WI38 (cell line): ENCODE measurements around the gene BAD.
A peak's percentile ranks its signal among the peaks of the same experiment; 100 is the strongest.

Experiments used
- H3K4me3 ChIP-seq: 2 replicates; pipeline ENCODE4 v1.5.1; 2011; ENCODE audit warnings: low read depth, mild to moderate bottlenecking, control low read depth, low read length
- CTCF ChIP-seq: IDR thresholded peaks from 2 replicates; pipeline ENCODE4 v1.5.1; 2012; ENCODE audit warnings: low read depth, mild to moderate bottlenecking, control low read depth, low read length

Gene BAD

DNA sequence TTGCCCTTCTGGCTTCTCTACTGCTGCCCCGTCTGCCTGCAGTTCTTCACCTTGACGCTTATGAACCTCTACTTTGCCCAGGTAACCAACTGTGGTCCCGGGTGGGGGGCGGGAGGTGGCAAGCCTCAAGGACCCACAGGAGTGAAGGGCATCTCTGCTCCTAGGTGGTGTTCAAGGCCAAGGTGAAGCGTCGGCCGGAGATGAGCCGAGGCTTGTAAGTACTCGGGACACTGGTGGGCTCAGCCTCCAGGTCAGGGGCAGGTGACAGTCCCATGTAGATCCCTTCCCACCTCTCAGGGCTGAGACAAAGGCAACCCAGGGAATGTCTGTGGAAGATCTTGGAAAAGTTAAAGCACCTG lies 2.3 kb upstream of the BAD start:
- no peak overlapping the region for H3K4me3 ChIP-seq
- TF ChIP-seq CTCF, result no peak

DNA sequence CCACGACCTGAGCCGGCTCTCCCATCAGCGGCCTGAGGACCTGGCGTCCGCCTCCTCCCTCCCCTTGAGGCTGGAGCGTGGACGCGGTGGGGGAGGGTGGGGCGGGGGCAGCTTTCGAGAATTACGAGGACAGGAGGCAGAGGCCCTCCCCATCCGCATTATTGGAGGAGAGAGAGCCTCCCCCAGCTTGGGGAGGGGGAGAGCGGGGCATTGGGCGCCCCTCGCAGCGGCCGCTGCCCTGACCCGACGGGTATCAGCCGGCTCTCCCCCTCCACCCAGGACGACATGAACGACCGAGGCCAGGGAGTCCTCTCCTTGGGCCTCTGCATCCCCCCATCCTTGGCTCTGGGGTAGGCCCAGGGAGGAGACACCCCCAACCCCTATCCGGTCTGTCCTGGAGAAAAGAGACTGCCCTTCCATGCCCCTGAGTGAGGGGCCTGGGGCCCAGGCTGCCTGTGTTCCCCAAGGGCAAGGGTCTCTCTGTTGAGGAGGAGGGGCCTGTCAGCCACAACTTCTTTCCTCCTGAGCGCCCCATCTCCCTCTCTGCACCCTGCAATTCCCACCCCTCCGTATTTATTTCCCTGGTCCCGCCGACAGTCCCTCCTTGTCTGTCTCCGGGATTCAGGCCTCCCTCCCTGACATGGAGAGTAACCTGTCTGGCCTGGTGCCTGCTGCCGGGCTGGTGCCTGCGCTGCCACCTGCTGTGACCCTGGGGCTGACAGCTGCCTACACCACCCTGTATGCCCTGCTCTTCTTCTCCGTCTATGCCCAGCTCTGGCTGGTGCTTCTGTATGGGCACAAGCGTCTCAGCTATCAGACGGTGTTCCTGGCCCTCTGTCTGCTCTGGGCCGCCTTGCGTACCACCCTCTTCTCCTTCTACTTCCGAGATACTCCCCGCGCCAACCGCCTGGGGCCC lies 1.7 kb upstream of the BAD start:
- TF ChIP-seq CTCF, result no peak
- H3K4me3 ChIP-seq, result peak overlapping the region; percentile 78

- TF ChIP-seq CTCF, result no peak
Measured at GRCh38 chr11:64284962-64285884, 758 bp upstream of the BAD start, which contains the start of gene GPR137. GPR137 (plus strand) TSS chr11:64285848; CDS start chr11:64286525, 677 bp downstream.

DNA sequence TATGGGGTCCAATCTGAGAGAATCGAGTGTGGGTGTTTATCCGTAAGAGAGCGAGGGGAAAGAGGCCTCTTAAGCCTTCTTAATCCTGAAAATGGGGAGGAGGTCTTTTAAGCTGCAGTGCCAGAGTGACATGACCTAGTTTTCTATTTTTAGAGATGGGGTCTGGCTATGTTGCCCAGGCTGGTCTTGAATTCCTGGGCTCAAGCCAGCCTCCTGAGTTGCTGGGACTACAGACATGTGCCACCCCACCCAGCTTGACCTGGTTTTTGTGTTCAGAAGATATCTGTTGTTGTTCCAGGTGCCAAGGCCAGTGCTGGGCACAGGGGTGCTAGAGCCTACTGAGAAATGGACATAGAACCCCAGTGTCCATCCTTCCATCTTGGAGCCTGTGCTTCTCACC lies 1.4 kb downstream of the BAD start:
- TF ChIP-seq CTCF, result no peak
- H3K4me3 ChIP-seq, result no peak overlapping the region

More at GRCh38 chr11:64284962-64285884, 758 bp upstream of the BAD start, which contains the start of gene GPR137:
- peak within 1 kb of the TSS; percentile 78 for H3K4me3 ChIP-seq

DNA sequence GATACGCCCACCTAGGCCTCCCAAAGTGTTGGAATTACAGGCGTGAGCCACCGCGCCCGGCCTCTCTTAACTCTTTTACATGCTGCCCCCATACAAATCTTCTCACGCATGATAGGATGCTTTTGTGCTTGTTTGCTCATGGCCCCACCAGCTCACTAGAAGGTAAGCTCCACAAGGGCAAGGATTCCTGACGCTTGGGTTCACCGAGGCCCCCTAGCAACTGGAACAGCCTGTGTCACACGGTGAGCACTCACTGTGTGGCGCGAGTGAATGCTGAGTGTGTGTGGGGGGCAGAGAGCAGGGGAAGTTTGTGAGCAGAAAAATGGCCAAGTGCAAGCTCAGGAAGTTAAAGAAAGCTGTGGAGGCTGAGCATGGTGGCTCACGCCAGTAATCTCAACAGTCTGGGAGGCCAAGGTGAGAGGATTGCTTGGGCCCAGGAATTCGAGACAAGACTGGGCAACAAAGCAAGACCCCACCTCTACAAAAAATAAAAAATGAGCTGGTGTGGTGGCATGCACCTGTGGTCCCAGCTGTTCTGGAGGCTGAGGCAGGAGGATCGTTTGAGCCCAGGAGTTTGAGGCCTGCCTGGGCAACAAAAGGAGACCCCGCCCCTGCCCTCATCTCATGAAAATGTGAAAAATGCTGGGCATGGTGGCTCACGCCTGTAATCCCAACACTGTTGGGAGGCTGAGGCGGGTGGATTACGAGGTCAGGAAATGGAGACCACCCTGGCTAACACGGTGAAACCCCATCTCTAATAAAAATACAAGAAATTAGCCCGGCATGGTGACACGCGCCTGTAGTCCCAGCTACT lies 2.3 kb downstream of the BAD start:
- H3K4me3 ChIP-seq, result no peak overlapping the region
- TF ChIP-seq CTCF, result no peak

DNA sequence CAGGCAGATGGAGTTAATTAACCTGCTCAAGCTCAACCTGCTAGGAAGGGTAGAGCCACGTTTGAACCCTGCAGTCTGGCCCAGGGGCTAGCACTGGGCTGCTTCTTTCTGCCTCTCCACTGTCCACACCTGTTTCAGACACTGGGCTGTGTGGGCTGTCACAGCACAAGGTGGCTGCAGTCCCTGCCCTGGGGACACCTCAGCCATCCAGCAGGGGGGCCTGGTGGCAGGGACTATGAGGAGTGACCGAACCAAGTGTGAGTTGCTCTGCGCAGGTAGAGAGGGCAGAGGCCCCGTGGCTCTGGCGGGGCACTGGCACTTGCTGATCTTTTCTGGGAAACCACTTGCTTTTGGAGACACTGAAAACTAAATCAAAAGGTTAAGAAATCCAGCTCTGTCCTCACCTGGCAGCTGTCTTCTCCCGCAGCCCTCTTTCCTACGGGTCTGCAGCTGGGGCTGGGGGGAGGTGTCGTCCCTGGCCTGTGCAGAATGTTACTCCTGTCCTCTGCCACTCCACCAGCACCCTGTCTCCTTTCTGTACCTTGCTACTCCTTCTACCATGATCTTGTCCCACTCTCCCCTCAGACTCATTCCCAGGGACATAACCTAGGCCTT lies 5.8 kb downstream of the BAD start:
- no peak for TF ChIP-seq CTCF
- no peak overlapping the region for H3K4me3 ChIP-seq
